ENCODE measurements around the gene TAF5.

- TF ChIP-seq CTCF (conservative IDR thresholded peaks at IDR 0.05; ENCODE audit: low read depth, low read length) (no peak), SMC3 (IDR thresholded peaks at IDR 0.05; ENCODE audit: low read depth, low read length) (no peak), CEBPB (IDR thresholded peaks at IDR 0.05; ENCODE audit: low read depth, low read length) (no peak), POLR2A (IDR thresholded peaks at IDR 0.05; ENCODE audit: low read depth, low read length) (no peak), USF2 (IDR thresholded peaks at IDR 0.05; ENCODE audit: low read depth, low read length) (no peak), RAD21 (IDR thresholded peaks at IDR 0.05; ENCODE audit: low read length) (no peak)
- TF ChIP-seq, protein P1, sequence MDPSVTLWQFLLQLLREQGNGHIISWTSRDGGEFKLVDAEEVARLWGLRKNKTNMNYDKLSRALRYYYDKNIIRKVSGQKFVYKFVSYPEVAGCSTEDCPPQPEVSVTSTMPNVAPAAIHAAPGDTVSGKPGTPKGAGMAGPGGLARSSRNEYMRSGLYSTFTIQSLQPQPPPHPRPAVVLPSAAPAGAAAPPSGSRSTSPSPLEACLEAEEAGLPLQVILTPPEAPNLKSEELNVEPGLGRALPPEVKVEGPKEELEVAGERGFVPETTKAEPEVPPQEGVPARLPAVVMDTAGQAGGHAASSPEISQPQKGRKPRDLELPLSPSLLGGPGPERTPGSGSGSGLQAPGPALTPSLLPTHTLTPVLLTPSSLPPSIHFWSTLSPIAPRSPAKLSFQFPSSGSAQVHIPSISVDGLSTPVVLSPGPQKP (IDR thresholded peaks at IDR 0.05; ENCODE audit: borderline replicate concordance, low read depth, low read length): no peak
Measured at GRCh38 chr10:103419101-103419500, 51.3 kb downstream of the TAF5 start.

Measured in IMR-90 (cell line).